Measurements from ENCODE around the gene SNX10. TPM values are rescaled to one million over a fixed set of nuclear protein-coding genes. Genes with fewer than 3 reads are reported as not detected.

Gene SNX10
- total RNA-seq, 2 donors from 2014 or later = 13.2 to 19.3 TPM

- peaks cover 3% of the 10 kb centered on the region for H3K4me1 Mint-ChIP-seq
- H3K9me3 Mint-ChIP-seq = no peaks in the 10 kb centered on the region
- H3K36me3 Mint-ChIP-seq (ENCODE audit: low read depth) = no peaks in the 10 kb centered on the region
- Histone ChIP-seq H3K4me3 (ENCODE audit: low read length) (no peak overlapping the region), H3K9me3 (ENCODE audit: control insufficient read depth, low read length) (no peaks in the 10 kb centered on the region), H3K27me3 (ENCODE audit: control insufficient read depth, insufficient read depth, low read length, poor library complexity, severe bottlenecking) (no peaks in the 10 kb centered on the region), H3K4me1 (ENCODE audit: control insufficient read depth, insufficient read depth, low read length) (no peaks in the 10 kb centered on the region), H3K36me3 (ENCODE audit: control insufficient read depth, insufficient read depth, low read length) (no peaks in the 10 kb centered on the region), H3K9ac (ENCODE audit: extremely low read depth, low read length, poor library complexity, severe bottlenecking) (no peak overlapping the region), H3K27ac (ENCODE audit: low read depth, low read length) (no peak overlapping the region)
- H3K27me3 Mint-ChIP-seq (ENCODE audit: insufficient read depth) = no peaks in the 10 kb centered on the region
- no peak overlapping the region for H3K27ac Mint-ChIP-seq
- H3K4me3 Mint-ChIP-seq = no peak overlapping the region
- no peak for DNase-seq
- TF ChIP-seq, protein P1, sequence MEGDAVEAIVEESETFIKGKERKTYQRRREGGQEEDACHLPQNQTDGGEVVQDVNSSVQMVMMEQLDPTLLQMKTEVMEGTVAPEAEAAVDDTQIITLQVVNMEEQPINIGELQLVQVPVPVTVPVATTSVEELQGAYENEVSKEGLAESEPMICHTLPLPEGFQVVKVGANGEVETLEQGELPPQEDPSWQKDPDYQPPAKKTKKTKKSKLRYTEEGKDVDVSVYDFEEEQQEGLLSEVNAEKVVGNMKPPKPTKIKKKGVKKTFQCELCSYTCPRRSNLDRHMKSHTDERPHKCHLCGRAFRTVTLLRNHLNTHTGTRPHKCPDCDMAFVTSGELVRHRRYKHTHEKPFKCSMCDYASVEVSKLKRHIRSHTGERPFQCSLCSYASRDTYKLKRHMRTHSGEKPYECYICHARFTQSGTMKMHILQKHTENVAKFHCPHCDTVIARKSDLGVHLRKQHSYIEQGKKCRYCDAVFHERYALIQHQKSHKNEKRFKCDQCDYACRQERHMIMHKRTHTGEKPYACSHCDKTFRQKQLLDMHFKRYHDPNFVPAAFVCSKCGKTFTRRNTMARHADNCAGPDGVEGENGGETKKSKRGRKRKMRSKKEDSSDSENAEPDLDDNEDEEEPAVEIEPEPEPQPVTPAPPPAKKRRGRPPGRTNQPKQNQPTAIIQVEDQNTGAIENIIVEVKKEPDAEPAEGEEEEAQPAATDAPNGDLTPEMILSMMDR (conservative IDR thresholded peaks at IDR 0.05) = no peak
Measured at GRCh38 chr7:26280097-26280496, 11.6 kb upstream of the SNX10 start.

DNA sequence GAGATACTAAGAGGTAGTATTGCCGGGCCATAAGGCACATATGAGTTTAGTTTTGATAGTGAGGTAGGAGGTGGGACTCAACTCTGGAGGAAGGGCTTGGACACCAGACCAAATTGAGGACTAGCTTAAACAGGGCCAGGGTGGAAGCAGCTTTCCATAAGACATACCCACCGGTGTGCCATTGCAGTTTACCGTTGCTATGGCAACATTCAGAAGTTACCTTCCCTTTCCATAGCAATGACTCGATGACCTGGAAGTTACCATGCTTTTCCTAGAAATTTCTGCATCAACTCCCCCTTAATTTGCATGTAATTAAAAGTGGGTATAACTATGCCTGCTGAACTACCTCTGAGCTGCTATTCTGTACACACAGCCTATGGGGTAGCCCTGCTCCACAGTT lies 10.9 kb upstream of the SNX10 start:
- no peaks in the 10 kb centered on the region for H3K27me3 ChIP-seq (ENCODE audit: control insufficient read depth, insufficient read depth, low read length, poor library complexity, severe bottlenecking)
- no peak overlapping the region for H3K27ac ChIP-seq (ENCODE audit: low read depth, low read length)
- TF ChIP-seq, protein P1 (conservative IDR thresholded peaks at IDR 0.05) = no peak
- Mint-ChIP-seq H3K36me3 (ENCODE audit: low read depth) (no peaks in the 10 kb centered on the region), H3K27ac (no peak overlapping the region), H3K4me1 (peaks cover 3% of the 10 kb centered on the region), H3K27me3 (ENCODE audit: insufficient read depth) (no peaks in the 10 kb centered on the region), H3K9me3 (no peaks in the 10 kb centered on the region), H3K4me3 (no peak overlapping the region)
- no peak overlapping the region for H3K9ac ChIP-seq (ENCODE audit: extremely low read depth, low read length, poor library complexity, severe bottlenecking)
- no peaks in the 10 kb centered on the region for H3K9me3 ChIP-seq (ENCODE audit: control insufficient read depth, low read length)
- DNase-seq = no peak
- WGBS, 2 experiments (ENCODE audit: insufficient coverage in 1 of 2, insufficient read length in 1 of 2) = 93 to 100% methylated on average over 3 to 4 of the region's 4 CpGs
- H3K4me1 ChIP-seq (ENCODE audit: control insufficient read depth, insufficient read depth, low read length) = no peaks in the 10 kb centered on the region
- H3K36me3 ChIP-seq (ENCODE audit: control insufficient read depth, insufficient read depth, low read length) = no peaks in the 10 kb centered on the region
- H3K4me3 ChIP-seq (ENCODE audit: low read length) = no peak overlapping the region

GRCh38 chr7:26284477-26284876 lies 7.2 kb upstream of the SNX10 start:
- Histone ChIP-seq H3K9me3 (ENCODE audit: control insufficient read depth, low read length) (no peaks in the 10 kb centered on the region), H3K36me3 (ENCODE audit: control insufficient read depth, insufficient read depth, low read length) (no peaks in the 10 kb centered on the region), H3K9ac (ENCODE audit: extremely low read depth, low read length, poor library complexity, severe bottlenecking) (no peak overlapping the region), H3K4me3 (ENCODE audit: low read length) (no peak overlapping the region), H3K4me1 (ENCODE audit: control insufficient read depth, insufficient read depth, low read length) (no peaks in the 10 kb centered on the region), H3K27ac (ENCODE audit: low read depth, low read length) (no peak overlapping the region), H3K27me3 (ENCODE audit: control insufficient read depth, insufficient read depth, low read length, poor library complexity, severe bottlenecking) (no peaks in the 10 kb centered on the region)
- no peaks in the 10 kb centered on the region for H3K9me3 Mint-ChIP-seq
- 96 to 100% methylated on average over 2 to 3 of the region's 3 CpGs for WGBS, 2 experiments (ENCODE audit: insufficient coverage in 1 of 2, insufficient read length in 1 of 2)
- peaks cover 3% of the 10 kb centered on the region for H3K4me1 Mint-ChIP-seq
- no peaks in the 10 kb centered on the region for H3K27me3 Mint-ChIP-seq (ENCODE audit: insufficient read depth)
- no peak overlapping the region for H3K4me3 Mint-ChIP-seq
- TF ChIP-seq, protein P1 (conservative IDR thresholded peaks at IDR 0.05) = no peak
- no peaks in the 10 kb centered on the region for H3K36me3 Mint-ChIP-seq (ENCODE audit: low read depth)
- no peak for DNase-seq
- no peak overlapping the region for H3K27ac Mint-ChIP-seq
